GM12878 (cell line): Measurements from ENCODE around the gene HS1BP3. TPM values are rescaled to one million over a fixed set of nuclear protein-coding genes. Genes with fewer than 3 reads are reported as not detected.
A peak's percentile ranks its signal among the peaks of the same experiment; 100 is the strongest.

ENCODE experiments used
- ATAC-seq: fragments of 200-7000 bp; cut with Tn5 transposase; 3 replicates; pipeline ENCODE4 v1.9.1; 2020; ENCODE audit warnings: mild to moderate bottlenecking, moderate library complexity
- BruUV-seq: library from RNA; stranded (reverse); fragments of 400-500 nt; replicated peaks from 2 replicates; lab custom pipeline; 2021; lab: Mats Ljungman, UMichigan
- CTCF ChIA-PET: fragments of 300-600 bp; sonication (Branson Sonifier 250); formaldehyde crosslinking; extraction: SDS; loops from one replicate; lab custom pipeline; 2021; ENCODE audit warnings: inconsistent platforms; lab: Yijun Ruan, JAX
- POLR2A ChIA-PET: fragments of 350-600 bp; formaldehyde crosslinking; extraction: SDS; loops from one replicate; lab custom pipeline; 2021; ENCODE audit warnings: inconsistent platforms; lab: Charles Lee
- RAD21 ChIA-PET: fragments of 300-600 bp; sonication (Branson Sonifier 250); formaldehyde crosslinking; loops from one replicate; lab custom pipeline; 2023; ENCODE audit warnings: antibody characterized with exemption; ENCODE audit not compliant: unreplicated experiment; lab: Charles Lee
- SMC1A ChIA-PET: fragments of 300-600 bp; sonication (Branson Sonifier 250); formaldehyde crosslinking; loops from one replicate; lab custom pipeline; 2023; ENCODE audit not compliant: unreplicated experiment, uncharacterized antibody; lab: Charles Lee
- DNase-seq: peaks from one replicate; pipeline ENCODE4 v3.0.0-alpha.2; 2011; ENCODE audit warnings: low read depth, low spot score
- FAIRE-seq: peaks from 3 replicates; lab custom pipeline; 2011; peaks lifted over from hg19 to GRCh38; lab: Jason Lieb, UNC
- H2AFZ ChIP-seq: 2 replicates; pipeline ENCODE4 v1.6.0; 2011; ENCODE audit warnings: low read depth, low read length, control low read depth; ENCODE audit not compliant: control insufficient read depth
- H3K27ac ChIP-seq: 2 replicates; pipeline ENCODE4 v1.5.1; 2011; ENCODE audit warnings: control low read depth; ENCODE audit not compliant: control insufficient read depth, insufficient read depth
- H3K27me3 ChIP-seq, 2 experiments: replicated peaks in 1 of 2; 2 replicates each; pipeline versions ENCODE4 v1.6.0 to v1.6.1; 2011; ENCODE audit warnings: low read length in 1 of 2; ENCODE audit not compliant: control insufficient read depth in 2 of 2, insufficient read depth in 2 of 2
- H3K36me3 ChIP-seq, 2 experiments: 2 replicates each; pipeline ENCODE4 v1.5.1; 2011; ENCODE audit warnings: low read length in 1 of 2; ENCODE audit not compliant: control insufficient read depth in 2 of 2, insufficient read depth in 2 of 2
- H3K4me1 ChIP-seq: 2 replicates; pipeline ENCODE4 v1.6.1; 2011; ENCODE audit warnings: mild to moderate bottlenecking, low read length, moderate library complexity, mixed read lengths; ENCODE audit not compliant: control insufficient read depth, insufficient read depth
- H3K4me2 ChIP-seq: 2 replicates; pipeline ENCODE4 v1.6.0; 2011; ENCODE audit warnings: control low read depth; ENCODE audit not compliant: control insufficient read depth, insufficient read depth
- H3K4me3 ChIP-seq: fragments of 200-600 bp; sonication (generic); 2 replicates; pipeline ENCODE4 v1.5.1; 2016
- H3K79me2 ChIP-seq: 2 replicates; pipeline ENCODE4 v1.6.0; 2011; ENCODE audit warnings: low read length; ENCODE audit not compliant: control insufficient read depth, insufficient read depth
- H3K9ac ChIP-seq: 2 replicates; pipeline ENCODE4 v1.8.0; 2011; ENCODE audit warnings: low read length, control low read depth, mixed read lengths; ENCODE audit not compliant: control insufficient read depth, insufficient read depth
- H3K9me3 ChIP-seq: replicated peaks from 3 replicates; pipeline ENCODE4 v1.5.1; 2011; ENCODE audit warnings: mild to moderate bottlenecking, low read length; ENCODE audit not compliant: control insufficient read depth, insufficient read depth
- H4K20me1 ChIP-seq: 2 replicates; pipeline ENCODE4 v1.6.0; 2011; ENCODE audit not compliant: control insufficient read depth, insufficient read depth
- HDGF ChIP-seq: fragments of 450-650 bp; IDR thresholded peaks from 2 replicates; pipeline ENCODE4 v1.6.1; 2016; ENCODE audit warnings: antibody characterized with exemption
- IKZF1 ChIP-seq: fragments of 450-650 bp; conservative IDR thresholded peaks from 2 replicates; pipeline ENCODE4 v1.6.1; 2017; ENCODE audit warnings: antibody characterized with exemption, mild to moderate bottlenecking
- SMC3 ChIP-seq: IDR thresholded peaks from 2 replicates; pipeline ENCODE4 v1.6.1; 2011; ENCODE audit warnings: low read length, improper control_type of control experiment, borderline replicate concordance
- SRF ChIP-seq, 2 experiments: IDR thresholded peaks; 2 replicates each; pipeline ENCODE4 v1.6.1; 2011; ENCODE audit warnings: low read depth in 2 of 2, low read length in 2 of 2, mild to moderate bottlenecking in 1 of 2, moderate library complexity in 1 of 2
- WRNIP1 ChIP-seq: IDR thresholded peaks from 2 replicates; pipeline ENCODE4 v1.6.1; 2011; ENCODE audit warnings: low read depth, low read length, improper control_type of control experiment, borderline replicate concordance
- ZBTB11 ChIP-seq: fragments of 450-650 bp; formaldehyde crosslinking; IDR thresholded peaks from 2 replicates; pipeline ENCODE4 v1.5.0; 2022; ENCODE audit warnings: mild to moderate bottlenecking, missing genetic modification characterization
- WGBS: methylation state at CpG from one replicate; pipeline ENCODE4 v1.1.6; 2016; ENCODE audit warnings: low lambda C conversion rate; ENCODE audit not compliant: insufficient replicate concordance, insufficient coverage; ENCODE audit errors: missing lambda C conversion rate; 5-methylcytosine and 5-hydroxymethylcytosine counted together
- in situ Hi-C: fragments of 300-500 bp; cut with MboI; formaldehyde crosslinking; loops from 9 replicates; pipeline ENCODE4 v1.14.3; 2018; ENCODE audit warnings: mixed read lengths
- intact Hi-C: fragments of 100-400 bp; cut with micrococcal nuclease; formaldehyde crosslinking; loops from one replicate; pipeline ENCODE4 v1.14.2; 2022; ENCODE audit not compliant: unreplicated experiment
- polyA plus RNA-seq, 11 experiments: library from polyadenylated mRNA; depleted of rRNA in 4 of 11; unstranded in 6 of 11; stranded (reverse) in 5 of 11; fragments of >200 nt; fragmentation: Nextera tagmentation in 4 of 11; fragmentation: Illumina TruSeq in 1 of 11; extraction: Ambion mirVana in 4 of 11; extraction: Trizol in 1 of 11; gene quantifications; 1 replicate in 1 of 11; 2 replicates in 10 of 11; pipeline versions ENCODE4 v1.2.1 to v1.2.3, GENCODE V29; 2011 to 2016; ENCODE audit warnings: inconsistent platforms in 2 of 11, missing spikeins in 2 of 11, low read depth in 1 of 11
- total RNA-seq, 4 experiments: library from RNA; depleted of rRNA in 3 of 4; stranded (reverse); fragments of >200 nt in 3 of 4; fragmentation: Illumina TruSeq in 1 of 4; extraction: Trizol in 1 of 4; gene quantifications; 2 replicates each; pipeline versions ENCODE4 v1.2.1 to v1.2.3, GENCODE V29; 2013 to 2021

HS1BP3 gene
- total and polyA plus RNA-seq, 10 of the 15 experiments (the other 5 are each of a cell fraction or from before 2014, with no cell fraction given): 0.47 to 7.2 (median 4.6) TPM

GRCh38 chr2:20635675-20636584 lies 15.0 kb downstream of the HS1BP3 start (continued):
- TF ChIP-seq SMC3 (peak; percentile 98), HDGF (0 out of 2 replicates have a peak, but pooled peaks have one; percentile 39), IKZF1 (0 out of 2 replicates have a peak, but pooled peaks have one; percentile 24)

GRCh38 chr2:20635113-20635510 lies 15.8 kb downstream of the HS1BP3 start:
- ChIA-PET POLR2A (interaction anchor here (1.2 to 3.3 kb wide), 3 partner anchors 39 to 195 kb away, joined by 4 to 13 read pairs (median 6); no protein-coding TSS in a partner anchor), SMC1A (interaction anchor here (0.9 to 6.0 kb wide), 18 partner anchors 8 to 223 kb away, joined by 3 to 56 read pairs (median 4); partner anchors contain the start of gene RHOB), CTCF (interaction anchor here (0.6 to 7.9 kb wide), 23 partner anchors 8 to 309 kb away, joined by 3 to 119 read pairs (median 3); partner anchors contain the start of genes HS1BP3 and RHOB), RAD21 (interaction anchor here (0.9 to 6.3 kb wide), 9 partner anchors 16 to 292 kb away, joined by 3 to 107 read pairs (median 6); partner anchors contain the start of genes HS1BP3 and RHOB)
- H3K4me3 ChIP-seq: no peak overlapping the region
- BruUV-seq: no TSS peak
- FAIRE-seq (no peak), ATAC-seq (no peak), DNase-seq (no peak)
- 52% methylated on average over 5 of the region's 5 CpGs for WGBS
- no peak overlapping the region for H3K9ac ChIP-seq
- no peaks in the 10 kb centered on the region for H4K20me1 ChIP-seq
- H3K36me3 ChIP-seq: no peaks in the 10 kb centered on the region; a peak in 1 of 4 replicates
- in situ Hi-C loops: no loop called here
- H3K4me2 ChIP-seq: no peak overlapping the region
- H3K9me3 ChIP-seq: no peaks in the 10 kb centered on the region
- TF ChIP-seq WRNIP1 (no peak), SRF (IDR thresholded peaks at IDR 0.05; ENCODE audit: low read depth in 2 of 2, low read length in 2 of 2) (no peak), ZBTB11 (CRISPR knock-in tag) (no peak)
- H3K79me2 ChIP-seq: no peaks in the 10 kb centered on the region
- H3K27me3 ChIP-seq: no peaks in the 10 kb centered on the region
- H3K4me1 ChIP-seq: peaks cover 17% of the 10 kb centered on the region
- intact Hi-C loops: loop anchor here (1.0 kb wide), 2 partner anchors 39 to 192 kb away; no protein-coding TSS in a partner anchor
- no peak overlapping the region for H3K27ac ChIP-seq
- H2AFZ ChIP-seq: no peak overlapping the region
